Spleen (tissue), 7 donors: Measurements from ENCODE around the gene UCP3.
A peak's percentile ranks its signal among the peaks of the same experiment; 100 is the strongest.

Experiments used
- CTCF ChIP-seq, 11 experiments: fragments of 200-600 bp in 7 of 11; fragments of 450-650 bp in 4 of 11; sonication (generic) in 4 of 11; IDR thresholded peaks in 8 of 11; conservative IDR thresholded peaks in 3 of 11; 1 replicate in 7 of 11; 2 replicates in 4 of 11; pipeline versions ENCODE4 v1.4.0 to v1.8.0; 2016 to 2021; ENCODE audit warnings: antibody characterized with exemption in 11 of 11, inconsistent platforms in 4 of 11, mild to moderate bottlenecking in 1 of 11
- POLR2A ChIP-seq, 3 donors: fragments of 450-650 bp; IDR thresholded peaks; one replicate each; pipeline ENCODE4 v1.5.1; 2017; ENCODE audit warnings: antibody characterized with exemption in 3 of 3, mild to moderate bottlenecking in 1 of 3
- donor health status: DM: no; HTN: no; CAD: no; lungs with moderate emphysema.
- donor health status: DM: no; HTN: no; CAD: no.
- donor health status: DM: no; HTN: no; CAD: no.

GRCh38 chr11:73982595-73982989 is 26.3 kb downstream of the UCP3 start, which contains the start of gene UCP2:
- TF ChIP-seq CTCF (IDR thresholded peaks at IDR 0.05 in 8 of 11, conservative IDR thresholded peaks at IDR 0.05 in 3 of 11) (no peak), POLR2A (IDR thresholded peaks at IDR 0.05) (peak in 2 of 3 donors; percentile 51 to 64)
